GM12875 (cell line): ENCODE measurements around the gene SLC10A6.

Source experiments
- H3K4me3 ChIP-seq: one replicate; pipeline ENCODE4 v1.5.1; 2011; ENCODE audit warnings: low read depth, low read length, control low read depth
- CTCF ChIP-seq: IDR thresholded peaks from 2 replicates; pipeline ENCODE4 v1.5.1; 2011; ENCODE audit warnings: low read depth, mild to moderate bottlenecking, control low read depth, inconsistent platforms, low read length, moderate library complexity, borderline replicate concordance; ENCODE audit not compliant: insufficient read depth

SLC10A6 gene

GRCh38 chr4:86847571-86847970, 1.6 kb downstream of the SLC10A6 start:
- TF ChIP-seq CTCF, result no peak
- H3K4me3 ChIP-seq, result no peak overlapping the region

GRCh38 chr4:86846921-86847320, 2.3 kb downstream of the SLC10A6 start:
- TF ChIP-seq CTCF, result no peak
- H3K4me3 ChIP-seq, result no peak overlapping the region

GRCh38 chr4:86845593-86845992, 3.6 kb downstream of the SLC10A6 start:
- no peak overlapping the region for H3K4me3 ChIP-seq
- TF ChIP-seq CTCF, result no peak

- no peak overlapping the region for H3K4me3 ChIP-seq
- no peak for TF ChIP-seq CTCF
Measured at GRCh38 chr4:86841309-86841708, 7.9 kb downstream of the SLC10A6 start.

- H3K4me3 ChIP-seq, result no peak overlapping the region
- no peak for TF ChIP-seq CTCF
Measured at GRCh38 chr4:86840858-86841257, 8.3 kb downstream of the SLC10A6 start.

- no peak overlapping the region for H3K4me3 ChIP-seq
- no peak for TF ChIP-seq CTCF
Measured at GRCh38 chr4:86837691-86838503, 11.3 kb downstream of the SLC10A6 start.

GRCh38 chr4:86835677-86836076, 13.5 kb downstream of the SLC10A6 start:
- H3K4me3 ChIP-seq, result no peak overlapping the region
- no peak for TF ChIP-seq CTCF
